ENCODE data around the gene SARNP.
A peak's percentile ranks its signal among the peaks of the same experiment; 100 is the strongest.

The SARNP gene

DNA sequence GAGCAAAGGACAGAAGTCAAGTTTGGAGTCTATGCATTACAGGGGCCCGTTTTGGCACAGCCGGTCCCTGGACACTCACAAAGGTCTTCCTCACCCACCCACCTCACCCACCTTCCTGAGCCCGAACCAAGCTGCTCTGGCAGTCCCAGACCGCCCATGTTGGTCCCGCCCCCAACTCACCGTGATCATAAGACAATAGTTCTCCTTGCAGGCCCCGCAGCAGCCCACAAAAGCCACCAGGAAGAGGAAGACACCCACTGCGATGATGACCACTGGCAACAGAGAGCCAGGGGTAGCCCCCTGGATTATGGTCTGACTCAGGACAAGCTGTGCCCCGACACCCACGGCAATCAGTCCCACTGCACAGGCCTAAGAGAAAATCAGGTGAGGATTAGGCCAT is 90.6 kb downstream of the SARNP start:
- no peak overlapping the region for H3K4me3 ChIP-seq (ENCODE audit: low read depth, low read length)

DNA sequence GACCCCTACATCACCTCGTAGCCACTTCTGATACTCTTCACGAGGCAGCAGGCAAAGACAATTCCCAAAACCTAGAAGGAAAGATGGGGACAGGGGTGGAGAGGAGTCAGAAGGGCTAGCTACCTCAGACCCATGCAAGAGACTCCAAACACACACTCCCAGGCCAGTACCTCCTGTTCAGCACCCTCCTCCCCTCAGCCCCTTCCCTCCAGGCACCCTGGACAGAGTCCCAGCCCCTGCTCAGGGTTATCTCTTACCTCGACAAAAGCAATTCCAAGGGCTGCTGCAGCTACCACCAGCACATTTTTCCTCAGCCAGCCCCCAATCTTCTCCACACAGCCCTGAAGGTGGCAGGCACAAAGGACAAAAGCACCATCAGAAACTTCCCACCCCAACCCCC is 92.0 kb downstream of the SARNP start:
- no peak overlapping the region for H3K4me3 ChIP-seq (ENCODE audit: low read depth, low read length)

DNA sequence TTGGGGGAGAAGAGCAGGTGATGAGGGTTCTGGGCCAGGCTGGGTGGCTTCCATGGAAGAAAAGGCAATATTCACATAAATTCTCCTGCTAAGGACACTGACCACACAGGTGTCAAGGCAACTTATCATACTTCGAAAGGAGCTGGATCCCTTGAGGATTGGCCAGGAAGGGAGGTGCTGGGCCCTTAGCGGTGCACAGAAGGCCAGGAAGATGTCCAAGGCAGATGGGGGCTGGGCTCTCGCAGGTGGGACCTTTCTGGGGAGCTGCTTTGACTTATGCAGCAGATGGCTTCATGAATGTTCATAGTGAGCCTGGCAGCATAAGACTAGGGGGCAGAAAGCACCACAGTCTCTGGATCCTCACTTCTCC is 92.6 kb downstream of the SARNP start:
- no peak overlapping the region for H3K4me3 ChIP-seq (ENCODE audit: low read depth, low read length)

DNA sequence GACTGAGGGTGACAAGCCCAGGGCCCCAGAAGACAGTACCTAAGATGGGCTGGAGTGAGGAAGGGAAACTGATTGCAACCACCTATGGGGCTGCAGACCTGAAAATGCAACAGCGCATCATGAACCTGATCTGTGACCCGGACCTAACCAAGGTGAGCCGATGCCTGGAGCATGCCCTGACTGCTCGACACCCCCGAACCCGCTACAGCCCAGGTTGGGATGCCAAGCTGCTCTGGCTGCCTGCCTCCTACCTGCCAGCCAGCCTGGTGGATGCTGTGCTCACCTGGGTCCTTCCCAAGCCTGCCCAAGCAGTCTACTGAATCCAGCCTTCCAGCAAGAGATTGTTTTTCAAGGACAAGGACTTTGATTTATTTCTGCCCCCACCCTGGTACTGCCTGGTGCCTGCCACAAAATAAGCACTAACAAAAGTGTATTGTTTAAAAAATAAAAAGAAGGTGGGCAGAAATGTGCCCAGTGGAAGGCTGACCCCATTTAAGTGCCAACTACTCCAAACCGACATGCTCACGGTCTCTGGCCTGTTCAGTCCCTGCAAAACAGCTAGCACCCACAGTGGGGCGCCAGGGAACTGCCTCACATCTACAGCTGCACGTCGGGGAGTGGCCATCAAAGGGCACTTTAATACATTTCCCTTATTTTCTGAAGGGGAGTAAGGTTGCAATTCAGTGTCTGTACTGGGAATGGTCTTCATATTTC is 93.1 kb downstream of the SARNP start:
- H3K4me3 ChIP-seq (ENCODE audit: low read depth, low read length): no peak overlapping the region

DNA sequence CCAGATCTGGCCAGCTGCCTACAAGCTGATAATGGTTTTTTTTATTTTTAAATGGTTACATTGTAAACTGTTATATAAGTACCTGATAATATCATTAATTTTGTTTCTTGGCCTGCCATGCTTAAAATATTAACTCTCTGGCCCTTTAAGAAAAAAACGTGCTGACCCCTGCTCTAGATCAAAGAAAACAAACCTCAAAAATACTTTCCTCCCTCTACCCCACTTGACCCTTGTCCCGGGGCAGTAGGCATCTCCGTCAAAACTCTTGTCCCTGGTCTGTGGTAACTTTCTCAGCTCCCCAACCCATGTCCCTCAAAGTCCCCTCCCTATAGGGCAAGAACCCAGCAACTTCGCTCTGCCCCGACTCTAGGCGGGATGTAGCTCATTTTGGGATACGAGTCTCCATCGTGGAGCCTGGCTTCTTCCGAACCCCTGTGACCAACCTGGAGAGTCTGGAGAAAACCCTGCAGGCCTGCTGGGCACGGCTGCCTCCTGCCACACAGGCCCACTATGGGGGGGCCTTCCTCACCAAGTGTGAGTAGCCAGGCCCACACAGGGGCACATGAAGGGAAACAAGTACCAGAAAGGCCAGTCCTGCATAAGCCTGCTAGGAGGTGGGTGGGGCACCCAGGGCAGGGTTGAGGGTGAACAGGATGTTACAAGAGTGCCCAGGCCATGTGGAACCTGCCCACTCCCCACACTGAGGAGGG is 93.9 kb downstream of the SARNP start:
- H3K4me3 ChIP-seq (ENCODE audit: low read depth, low read length): no peak overlapping the region

DNA sequence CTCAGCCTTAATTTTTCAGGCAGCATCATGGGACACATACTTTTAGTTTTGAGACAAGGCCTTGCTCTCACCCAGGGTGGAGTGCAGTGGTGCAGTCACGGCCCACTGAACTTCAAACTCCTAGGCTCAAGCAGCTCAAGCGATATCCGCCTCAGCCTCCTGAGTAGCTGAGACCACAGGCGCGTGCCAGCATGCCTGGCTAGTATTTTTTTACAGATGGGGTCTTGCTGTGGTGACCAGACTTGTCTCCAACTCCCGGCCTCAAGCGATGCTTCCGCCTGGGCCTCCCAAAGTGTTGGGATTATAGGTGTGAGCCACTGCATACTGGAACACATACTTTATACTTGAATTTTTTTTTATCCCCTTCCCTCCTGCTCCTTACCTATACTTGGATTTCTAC is 94.6 kb downstream of the SARNP start:
- no peak overlapping the region for H3K4me3 ChIP-seq (ENCODE audit: low read depth, low read length)

DNA sequence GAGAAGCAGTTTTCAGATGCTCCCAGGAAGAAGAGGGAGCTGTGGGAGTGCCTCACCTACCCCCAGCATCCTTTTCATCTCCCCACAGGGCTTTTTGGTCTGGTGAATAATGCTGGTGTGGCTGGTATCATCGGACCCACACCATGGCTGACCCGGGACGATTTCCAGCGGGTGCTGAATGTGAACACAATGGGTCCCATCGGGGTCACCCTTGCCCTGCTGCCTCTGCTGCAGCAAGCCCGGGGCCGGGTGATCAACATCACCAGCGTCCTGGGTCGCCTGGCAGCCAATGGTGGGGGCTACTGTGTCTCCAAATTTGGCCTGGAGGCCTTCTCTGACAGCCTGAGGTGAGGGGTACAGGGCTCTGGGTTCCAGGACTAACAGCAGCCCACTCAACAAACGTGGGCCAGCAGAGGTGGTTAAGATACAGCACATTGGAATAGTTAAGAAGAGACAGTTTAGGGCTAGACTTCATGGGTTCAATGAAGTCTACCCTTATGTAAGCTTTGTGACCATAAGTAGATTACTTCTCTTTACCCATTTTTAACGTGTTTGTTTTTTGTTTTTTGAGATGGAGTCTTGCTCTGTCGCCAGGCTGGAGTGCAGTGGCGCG is 95.8 kb downstream of the SARNP start:
- H3K4me3 ChIP-seq (ENCODE audit: low read depth, low read length): no peak overlapping the region

DNA sequence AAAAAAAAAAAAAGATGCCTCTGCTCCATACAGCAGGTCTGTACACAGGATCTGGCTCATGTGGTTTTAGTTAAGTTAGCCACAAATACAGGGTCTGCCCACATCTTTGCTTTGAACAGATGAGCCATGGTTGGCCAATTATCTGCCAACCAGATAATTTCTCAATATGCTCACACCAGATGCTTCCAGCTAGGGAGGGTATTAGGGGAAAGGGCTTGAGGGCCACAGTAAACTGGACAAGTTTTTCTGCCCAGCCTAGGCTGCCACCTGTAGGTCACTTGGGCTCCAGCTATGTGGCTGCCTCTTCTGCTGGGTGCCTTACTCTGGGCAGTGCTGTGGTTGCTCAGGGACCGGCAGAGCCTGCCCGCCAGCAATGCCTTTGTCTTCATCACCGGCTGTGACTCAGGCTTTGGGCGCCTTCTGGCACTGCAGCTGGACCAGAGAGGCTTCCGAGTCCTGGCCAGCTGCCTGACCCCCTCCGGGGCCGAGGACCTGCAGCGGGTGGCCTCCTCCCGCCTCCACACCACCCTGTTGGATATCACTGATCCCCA is 96.6 kb downstream of the SARNP start:
- H3K4me3 ChIP-seq (ENCODE audit: low read depth, low read length): no peak overlapping the region

DNA sequence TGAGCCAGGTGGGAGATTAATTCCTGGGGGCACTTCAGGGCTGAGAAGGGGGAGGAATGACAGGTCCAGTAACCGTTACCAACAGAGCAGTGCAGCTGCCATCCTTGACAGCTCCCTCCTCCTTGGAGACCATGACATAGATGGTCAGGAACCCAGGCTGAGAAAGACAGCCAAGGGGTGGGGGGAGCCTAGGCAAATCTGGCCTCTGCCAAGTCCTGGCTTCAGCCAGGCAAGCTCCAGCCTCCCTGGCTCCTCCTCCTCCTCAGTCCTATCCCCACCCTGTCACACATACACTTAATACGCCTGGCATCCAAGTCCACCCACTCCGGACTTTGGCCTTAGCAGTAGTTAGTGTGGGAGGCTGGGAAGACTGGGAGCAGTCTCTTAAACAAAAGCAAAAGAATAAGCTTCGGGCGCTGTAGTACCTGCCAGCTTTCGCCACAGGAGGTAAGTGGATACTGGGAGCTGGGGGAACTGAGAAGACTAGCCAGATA is 97.4 kb downstream of the SARNP start, which contains the start of gene RDH5:
TSS of gene RDH5 (plus strand) at position 323 of the 494 bp plus-strand sequence. CDS start 792 bp downstream, outside the sequence.
- no peak within 1 kb of the TSS for H3K4me3 ChIP-seq (ENCODE audit: low read depth, low read length)

DNA sequence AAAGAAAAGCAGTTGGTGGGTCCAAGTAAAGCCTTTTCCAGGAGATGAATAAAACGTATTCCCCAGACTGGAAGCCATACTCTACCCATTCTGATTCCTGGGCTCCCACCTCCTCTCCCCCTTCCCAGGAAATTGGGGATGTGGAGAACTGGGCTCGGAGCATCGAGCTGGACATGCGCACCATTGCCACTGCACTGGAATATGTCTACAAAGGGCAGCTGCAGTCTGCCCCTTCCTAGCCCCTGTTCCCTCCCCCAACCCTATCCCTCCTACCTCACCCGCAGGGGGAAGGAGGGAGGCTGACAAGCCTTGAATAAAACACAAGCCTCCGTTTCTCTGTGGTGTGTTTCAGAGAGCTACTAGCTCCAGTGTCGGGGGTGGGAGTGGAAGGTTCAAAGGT is 98.2 kb downstream of the SARNP start:
- H3K4me3 ChIP-seq (ENCODE audit: low read depth, low read length): no peak overlapping the region

DNA sequence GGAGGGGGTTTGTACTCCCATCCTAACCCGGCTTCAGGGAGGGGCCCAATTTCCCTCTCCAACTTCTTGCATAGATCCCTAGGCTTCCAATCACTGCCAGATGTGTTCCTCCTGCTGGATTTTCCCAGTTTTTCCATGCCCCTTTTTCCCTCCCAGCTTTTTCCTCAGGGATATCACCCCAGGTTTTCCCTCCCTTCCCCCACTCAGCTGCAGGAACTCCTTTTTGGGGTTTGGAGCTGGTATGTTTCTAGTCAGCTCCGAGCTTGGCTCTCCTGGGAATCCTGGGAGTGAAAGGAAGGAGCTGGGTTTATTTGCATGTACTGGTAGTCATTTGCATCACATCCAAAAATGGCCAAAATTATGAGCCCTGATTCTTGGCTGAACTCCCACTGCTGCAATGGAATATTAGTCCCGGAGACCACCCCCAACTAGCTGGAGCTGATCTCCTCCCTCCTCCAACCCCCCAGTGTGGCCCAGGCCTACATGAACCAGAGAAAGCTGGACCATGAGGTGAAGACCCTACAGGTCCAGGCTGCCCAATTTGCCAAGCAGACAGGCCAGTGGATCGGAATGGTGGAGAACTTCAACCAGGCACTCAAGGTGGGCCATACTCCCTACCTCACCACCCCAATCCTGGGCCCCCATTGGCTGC is 98.8 kb downstream of the SARNP start:
- no peak overlapping the region for H3K4me3 ChIP-seq (ENCODE audit: low read depth, low read length)

DNA sequence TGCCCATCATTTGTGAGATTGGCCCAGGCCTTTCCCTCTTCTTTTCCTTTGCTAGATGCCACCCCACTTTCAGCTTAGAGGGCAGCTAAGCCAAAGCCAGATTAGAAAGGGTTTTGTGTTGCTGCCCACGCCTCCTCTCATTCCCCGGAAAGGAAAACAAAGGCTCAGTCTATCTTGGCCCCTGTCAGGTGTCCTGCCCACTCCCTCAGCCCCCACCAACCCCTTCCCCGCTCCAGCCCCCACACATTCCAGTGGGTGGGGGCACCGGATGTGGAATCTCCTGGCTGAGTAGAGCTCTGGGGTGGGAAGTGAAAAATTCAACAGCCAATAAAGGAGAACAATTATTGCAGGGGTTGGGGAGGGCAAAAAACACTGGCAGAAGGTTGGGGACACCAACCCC is 99.5 kb downstream of the SARNP start:
- H3K4me3 ChIP-seq (ENCODE audit: low read depth, low read length): no peak overlapping the region

DNA sequence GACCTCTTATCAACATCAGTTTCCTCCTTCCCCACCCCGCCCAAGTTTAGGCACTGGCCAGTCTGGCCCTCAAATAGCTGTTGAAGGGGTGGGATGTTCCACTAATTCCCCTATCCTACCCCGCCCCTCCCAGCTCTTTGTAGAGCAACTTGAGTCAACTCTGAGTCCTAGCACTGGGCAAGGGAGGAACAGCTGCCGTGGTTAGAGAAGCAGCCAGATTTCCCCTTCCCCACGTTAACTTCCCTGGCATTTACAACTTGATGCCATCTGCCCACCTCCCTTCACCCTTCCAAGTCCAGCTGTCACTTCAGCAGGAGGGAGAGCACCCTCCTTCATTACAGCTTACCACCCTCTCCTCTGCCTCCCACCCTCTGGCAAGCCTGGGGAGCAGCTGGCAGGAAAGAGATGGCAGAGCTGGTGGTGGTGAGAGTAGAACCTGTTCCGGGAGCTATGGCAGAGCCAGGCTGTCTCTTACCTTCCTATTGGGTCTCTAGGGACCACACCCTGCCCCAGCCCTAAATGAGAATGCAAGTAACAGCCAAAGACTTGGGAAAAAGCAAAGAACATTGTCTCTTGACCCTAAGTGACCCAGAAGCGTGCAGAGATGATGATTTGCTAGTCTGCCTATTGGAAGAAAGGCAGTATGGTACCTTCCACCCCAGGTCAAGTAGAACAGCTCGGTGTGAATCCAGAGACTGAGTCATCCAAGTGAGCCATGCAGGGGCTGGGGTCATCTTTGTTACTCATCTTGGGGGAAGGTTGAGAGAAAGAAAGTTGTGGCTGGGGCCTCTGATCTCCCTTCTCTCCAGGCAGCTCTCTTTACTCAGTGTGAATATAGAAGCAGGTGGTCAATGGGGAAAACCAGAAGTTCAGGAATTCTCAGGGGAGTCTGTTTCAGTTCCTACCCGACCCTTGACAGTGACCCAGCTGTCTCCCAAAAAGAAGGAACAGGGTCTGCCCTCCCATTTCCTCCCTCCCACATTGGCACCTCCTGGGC is 100.2 kb downstream of the SARNP start:
- peak overlapping the region; percentile 74 for H3K4me3 ChIP-seq (ENCODE audit: low read depth, low read length)

DNA sequence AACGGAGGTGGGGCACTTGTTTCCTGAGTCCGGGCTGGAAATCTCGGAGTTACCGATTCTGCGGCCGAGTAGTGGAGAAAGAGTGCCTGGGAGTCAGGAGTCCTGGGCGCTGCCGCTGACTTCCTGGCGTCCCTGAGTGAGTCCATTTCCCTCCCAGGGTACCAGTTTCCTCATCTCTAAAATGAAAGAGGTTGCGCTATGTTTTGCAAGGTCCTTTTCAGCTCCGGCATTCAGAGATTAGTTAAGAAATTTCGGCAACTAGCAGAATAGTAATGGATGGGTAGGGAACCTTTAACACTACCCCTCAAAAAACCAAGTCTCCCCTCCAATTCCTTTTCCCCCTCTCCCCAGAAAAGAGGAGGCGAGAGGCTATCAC is 101.0 kb downstream of the SARNP start:
- H3K4me3 ChIP-seq (ENCODE audit: low read depth, low read length): peak overlapping the region; percentile 74

DNA sequence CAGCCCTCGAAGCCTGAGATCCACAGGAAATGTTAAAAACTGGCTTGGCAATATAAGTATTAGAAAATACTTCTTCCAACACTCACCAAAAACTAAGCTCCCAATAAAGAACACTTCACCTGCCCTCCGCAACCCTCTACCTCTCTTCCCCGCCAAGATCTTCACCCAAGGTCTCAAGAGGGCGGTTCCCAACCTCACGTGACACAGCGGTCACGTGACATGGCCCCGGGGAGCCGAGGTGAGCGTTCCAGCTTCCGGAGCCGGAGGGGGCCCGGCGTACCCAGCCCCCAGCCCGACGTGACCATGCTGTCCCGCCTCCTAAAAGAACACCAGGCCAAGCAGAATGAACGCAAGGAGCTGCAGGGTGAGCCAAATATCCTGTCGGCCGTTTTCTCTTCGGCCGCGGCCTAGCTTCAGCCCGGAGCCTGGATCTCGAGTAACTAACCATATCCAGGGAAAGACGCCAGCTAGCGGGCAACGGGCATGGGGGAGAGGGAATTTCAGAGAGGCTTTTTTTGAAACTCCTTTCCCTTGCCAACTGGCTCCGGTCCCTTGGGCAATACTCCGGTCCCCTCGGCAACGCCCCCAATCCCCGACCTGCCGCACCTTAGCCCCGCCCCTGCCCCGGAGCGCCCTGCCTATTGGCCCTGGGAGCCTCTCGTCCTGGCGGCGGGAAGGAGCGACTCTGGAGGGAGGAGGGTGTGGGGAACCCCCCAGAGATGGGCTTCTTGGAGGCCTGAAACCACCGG is 101.5 kb downstream of the SARNP start, which contains the start of gene BLOC1S1:
TSS of gene BLOC1S1 (plus strand) at position 214 of the 749 bp plus-strand sequence. CDS start at position 220, 6 bp downstream.
- peak within 1 kb of the TSS; percentile 74 for H3K4me3 ChIP-seq (ENCODE audit: low read depth, low read length)

DNA sequence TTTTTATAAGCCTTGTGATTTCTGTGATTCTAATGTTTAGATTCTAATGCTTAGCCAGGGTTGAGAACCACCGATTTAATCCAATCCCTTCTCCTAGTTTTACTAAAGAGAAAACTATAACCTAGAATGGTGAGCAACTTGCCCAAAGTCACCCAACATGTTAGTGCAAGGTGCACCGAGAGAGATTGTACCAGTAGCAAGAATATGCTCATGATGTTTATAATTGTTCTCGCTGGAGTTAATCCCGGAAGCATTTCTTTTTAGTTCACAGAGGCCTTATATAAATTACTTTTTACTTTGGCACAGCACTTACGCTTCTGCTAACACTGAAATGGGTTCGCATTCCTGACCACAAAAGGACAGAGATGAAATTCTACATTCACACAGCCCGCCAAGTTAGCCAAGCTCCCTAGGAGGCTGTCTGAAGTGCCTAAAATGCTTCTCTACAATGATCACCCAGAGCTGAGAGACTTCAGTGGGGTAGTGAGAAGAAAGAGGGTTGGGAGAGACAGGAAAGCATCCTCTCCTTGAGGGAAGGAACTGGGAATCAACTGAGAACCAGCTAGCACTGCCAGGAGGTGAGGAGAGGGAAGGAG is 102.3 kb downstream of the SARNP start:
- peak overlapping the region; percentile 74 for H3K4me3 ChIP-seq (ENCODE audit: low read depth, low read length)

DNA sequence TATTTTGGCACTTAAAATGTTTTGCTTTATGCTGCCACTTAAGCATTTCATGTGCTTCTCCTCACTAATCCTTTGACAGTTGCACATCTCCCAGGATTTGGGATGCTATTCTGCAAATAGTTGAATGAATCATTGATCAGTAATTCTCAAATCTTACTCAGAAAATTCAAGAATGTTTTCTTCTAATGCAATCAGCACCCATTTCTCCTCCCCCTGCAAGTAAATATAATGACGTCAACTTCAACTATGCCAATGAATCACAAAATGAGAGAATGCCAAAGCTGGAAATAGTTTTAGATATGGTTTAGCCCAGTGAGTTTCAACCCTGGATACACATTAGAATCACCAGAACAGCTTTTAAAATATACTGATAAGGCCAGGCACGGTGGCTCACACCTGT is 103.8 kb downstream of the SARNP start:
- no peak overlapping the region for H3K4me3 ChIP-seq (ENCODE audit: low read depth, low read length)

DNA sequence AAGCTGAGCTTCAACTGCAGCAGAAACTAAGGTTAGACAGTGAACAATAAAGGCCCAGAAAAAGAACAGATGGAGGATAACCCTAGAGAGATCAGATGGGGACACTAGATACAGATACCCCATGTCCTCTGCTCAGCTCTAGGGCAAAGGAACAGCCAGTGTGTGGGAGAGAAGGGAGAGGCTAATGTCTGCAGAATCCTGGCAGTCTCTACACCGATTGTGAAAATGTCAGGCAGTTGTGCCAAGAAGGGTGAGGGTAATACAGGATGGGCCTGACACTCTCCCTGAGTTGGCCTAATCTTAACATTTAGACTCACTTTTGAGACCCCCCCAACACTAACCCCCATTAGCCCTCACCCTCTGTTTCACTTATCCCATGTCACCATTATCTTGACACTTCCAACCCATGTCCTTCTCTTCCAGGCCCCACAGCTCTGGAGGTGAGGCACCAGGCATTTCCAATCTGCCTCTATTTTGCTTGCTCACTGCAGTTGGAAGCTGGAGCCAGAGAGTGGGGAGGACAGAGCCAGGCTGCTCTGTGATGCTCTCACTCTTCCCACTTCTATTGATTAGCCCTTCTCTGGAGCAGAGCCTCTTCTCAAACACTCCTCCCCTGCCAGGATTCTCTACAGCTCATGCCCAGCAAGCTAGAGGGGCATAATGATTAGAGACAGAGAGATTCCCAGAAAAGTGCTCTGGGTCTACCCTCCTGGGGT is 104.7 kb downstream of the SARNP start:
- no peak overlapping the region for H3K4me3 ChIP-seq (ENCODE audit: low read depth, low read length)

Measured in iPS-11a (cell line).